Daoy (cell line): ENCODE measurements around the gene NSG1. TPM values are rescaled to one million over a fixed set of nuclear protein-coding genes. Genes with fewer than 3 reads are reported as not detected.

Experiments
- DNase-seq: peaks from one replicate; pipeline ENCODE4 v3.0.0-alpha.2; 2015; ENCODE audit warnings: low read depth
- total RNA-seq: library from RNA; depleted of rRNA; stranded (reverse); fragments of >200 nt; shearing (Covaris generic); gene quantifications from 2 replicates; pipeline ENCODE4 v1.2.3, GENCODE V29; 2014

Gene NSG1
- total RNA-seq, 1 experiment from 2014 or later: 4.4 TPM

GRCh38 chr4:4396628-4397440, 9.9 kb downstream of the NSG1 start:
- DNase-seq: no peak

- no peak for DNase-seq
Observed at GRCh38 chr4:4397441-4397819, 10.5 kb downstream of the NSG1 start.

DNA sequence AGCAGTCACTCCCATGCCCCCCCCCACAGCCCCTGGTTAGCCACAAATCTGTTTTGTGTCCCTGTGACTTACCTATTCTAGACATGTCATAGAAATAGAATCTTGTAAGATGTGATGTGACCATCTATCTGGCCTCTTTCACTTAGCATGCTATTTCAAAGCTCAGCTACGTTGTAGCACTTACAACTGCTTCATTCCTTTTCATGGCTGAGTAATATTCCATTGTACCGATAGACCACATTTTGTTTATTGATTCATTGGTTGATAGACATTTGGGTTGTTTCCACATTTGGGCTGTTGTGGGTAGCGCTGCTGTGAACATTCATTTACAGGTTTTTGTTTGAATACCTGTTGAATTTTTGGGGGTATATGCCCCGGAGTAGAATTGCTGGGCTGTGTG, 11.5 kb downstream of the NSG1 start:
- no peak for DNase-seq

DNA sequence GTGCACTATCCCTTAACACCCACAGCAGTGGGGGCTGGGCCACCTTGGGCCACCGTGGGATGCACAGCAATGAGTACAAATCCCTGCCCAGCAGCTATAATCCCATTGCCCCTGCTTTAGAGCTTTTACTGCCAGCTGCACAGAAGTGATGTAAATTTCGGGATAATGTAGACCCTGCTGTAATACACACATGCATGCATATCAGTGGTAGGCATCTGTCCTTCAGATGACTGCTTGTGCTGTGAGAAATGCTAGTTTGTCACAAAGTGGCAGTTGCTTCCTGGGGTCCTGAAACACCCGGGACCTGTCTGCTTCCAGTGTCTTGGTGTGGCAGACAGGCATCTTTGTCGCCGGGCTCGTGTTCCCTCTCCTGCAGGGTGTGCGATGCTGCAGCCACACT, 14.1 kb downstream of the NSG1 start:
- no peak for DNase-seq

GRCh38 chr4:4402966-4403365, 16.1 kb downstream of the NSG1 start:
- peak; percentile 72 for DNase-seq

DNA sequence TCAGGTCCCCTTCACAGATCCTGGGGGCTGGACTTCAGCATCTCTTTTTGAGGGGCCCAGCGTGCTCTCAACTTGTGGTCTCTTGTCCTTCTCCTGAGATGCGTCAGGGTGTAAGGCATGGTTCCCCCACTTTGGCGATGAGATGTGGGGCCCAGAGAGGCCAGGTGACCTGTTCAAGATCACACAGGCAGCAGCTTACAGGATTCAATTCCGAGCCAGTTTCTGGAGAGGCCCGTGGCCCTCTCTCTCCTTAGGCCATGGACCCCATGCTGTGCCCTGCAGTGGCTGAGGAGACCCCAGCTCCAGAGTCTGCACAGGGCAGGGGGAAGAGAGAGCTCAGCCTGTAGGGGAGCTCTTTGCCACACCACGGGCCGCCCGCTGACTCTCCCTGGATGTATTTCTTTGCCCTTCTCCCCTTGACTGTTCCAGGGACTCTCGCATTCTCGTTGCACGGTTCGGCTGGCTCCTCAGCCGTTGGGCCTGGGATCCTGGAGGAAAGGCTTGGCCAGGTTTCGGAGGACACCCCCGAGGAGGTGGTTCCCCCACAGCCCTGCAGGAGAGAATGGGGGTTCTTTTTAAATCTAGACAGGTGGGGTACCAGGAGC, 18.6 kb downstream of the NSG1 start:
- no peak for DNase-seq

- DNase-seq: no peak
Observed at GRCh38 chr4:4406455-4407298, 19.8 kb downstream of the NSG1 start.

DNA sequence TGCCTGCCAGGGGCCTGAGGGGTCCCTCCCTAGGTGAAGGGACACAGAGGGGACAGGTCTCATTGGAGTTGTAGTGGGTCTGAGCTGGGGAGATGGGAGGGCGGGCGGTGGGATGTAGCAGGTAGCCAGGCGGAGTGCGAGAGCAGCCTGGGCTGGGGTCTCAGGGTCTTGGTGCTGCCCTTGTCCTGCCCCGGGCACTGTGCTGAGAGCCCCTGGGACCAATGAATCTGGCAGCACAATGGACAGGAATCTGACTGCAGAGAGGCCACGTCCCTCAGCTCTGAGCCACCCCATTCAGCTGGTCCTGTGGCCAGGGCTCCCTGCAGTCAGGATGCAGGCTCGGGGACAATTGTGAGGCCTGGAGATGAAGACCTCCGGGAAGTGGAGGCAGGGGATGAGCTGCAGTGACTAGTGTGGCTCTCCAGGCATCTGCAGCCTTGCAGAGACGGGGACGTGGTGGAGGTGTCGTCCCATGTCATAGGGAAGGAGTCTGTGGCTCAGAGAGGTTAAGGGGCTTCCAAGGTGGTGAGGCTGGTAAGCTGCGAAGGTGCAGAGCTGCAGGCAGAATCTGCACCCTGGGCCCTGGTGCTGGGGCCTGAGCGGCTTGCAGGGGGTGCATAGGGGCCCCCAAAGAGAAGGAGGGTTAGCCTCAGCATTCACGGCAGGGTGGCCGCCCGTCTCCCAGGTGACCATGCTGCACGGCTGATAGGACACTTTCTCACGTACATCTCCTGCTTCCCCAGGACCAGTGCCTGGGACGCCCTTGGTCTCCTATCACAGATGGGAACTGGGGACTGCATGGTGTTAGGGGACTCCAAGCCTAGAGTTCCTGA, 20.6 kb downstream of the NSG1 start:
- DNase-seq: no peak

- no peak for DNase-seq
Observed at GRCh38 chr4:4408132-4408523, 21.2 kb downstream of the NSG1 start.

GRCh38 chr4:4408576-4409335, 21.9 kb downstream of the NSG1 start:
- no peak for DNase-seq

GRCh38 chr4:4409416-4410115, 22.7 kb downstream of the NSG1 start:
- no peak for DNase-seq

GRCh38 chr4:4410271-4410670, 23.4 kb downstream of the NSG1 start:
- DNase-seq: no peak

GRCh38 chr4:4411906-4412305, 25.0 kb downstream of the NSG1 start:
- no peak for DNase-seq

GRCh38 chr4:4412641-4413372, 25.9 kb downstream of the NSG1 start:
- no peak for DNase-seq

DNA sequence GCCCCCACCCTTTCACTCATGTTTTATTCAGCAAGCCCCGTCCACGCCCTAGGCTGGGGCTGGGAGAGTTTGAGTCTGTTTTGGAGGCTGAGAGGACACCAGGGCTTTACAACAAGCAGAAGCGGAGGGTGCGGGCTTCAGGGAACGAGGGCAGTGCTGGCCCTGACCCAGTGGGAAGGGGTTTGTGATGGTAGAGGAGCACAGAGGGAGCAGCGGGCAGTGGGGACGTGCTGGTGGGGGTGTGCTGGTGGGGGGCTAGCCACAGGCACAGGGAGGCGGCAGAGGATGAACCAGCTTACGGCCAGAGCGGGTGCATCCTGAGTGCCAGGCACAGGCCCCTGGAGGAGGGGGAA, 26.4 kb downstream of the NSG1 start:
- DNase-seq: no peak

- DNase-seq: no peak
Observed at GRCh38 chr4:4413806-4414205, 26.9 kb downstream of the NSG1 start.

DNA sequence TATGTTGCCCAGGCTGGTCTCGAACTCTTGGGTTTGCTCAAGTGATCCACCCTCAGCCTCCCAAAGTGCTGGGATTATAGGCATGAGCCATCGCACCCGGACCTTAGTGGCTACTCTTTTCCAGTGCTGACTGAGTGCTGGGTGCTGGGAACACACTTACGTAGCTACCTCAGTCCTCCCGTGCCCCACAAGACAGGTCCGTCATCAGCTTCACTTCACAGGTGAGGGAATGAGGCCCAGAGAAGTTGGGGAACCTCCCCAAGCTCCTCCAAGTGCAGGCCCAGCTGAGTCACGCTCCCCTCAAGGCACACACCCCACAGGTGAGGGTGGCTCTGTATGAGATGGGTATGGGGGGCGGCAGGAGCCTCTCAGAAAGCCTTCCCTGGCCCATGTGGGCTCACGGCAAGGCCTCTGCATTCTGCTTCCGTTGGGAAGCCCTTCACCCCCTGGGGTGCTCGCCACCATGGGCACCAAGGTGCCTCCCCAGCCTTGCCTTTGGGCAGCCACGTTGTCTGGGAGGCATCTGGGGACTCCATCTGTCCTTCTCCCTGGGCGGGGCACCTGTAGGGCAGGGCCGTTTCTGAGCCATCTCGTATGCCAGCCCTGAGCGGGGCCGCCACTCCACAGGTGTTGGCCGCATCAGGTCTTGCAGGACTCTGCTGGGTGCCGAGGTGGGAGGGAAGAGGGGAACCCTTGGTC, 28.4 kb downstream of the NSG1 start:
- no peak for DNase-seq

GRCh38 chr4:4415806-4416805, 29.2 kb downstream of the NSG1 start:
- no peak for DNase-seq
